ENCODE measurements around the gene CCDC3.

GRCh38 chr10:12915637-12916168 lies 85.8 kb downstream of the CCDC3 start:
- TF ChIP-seq, protein P1, sequence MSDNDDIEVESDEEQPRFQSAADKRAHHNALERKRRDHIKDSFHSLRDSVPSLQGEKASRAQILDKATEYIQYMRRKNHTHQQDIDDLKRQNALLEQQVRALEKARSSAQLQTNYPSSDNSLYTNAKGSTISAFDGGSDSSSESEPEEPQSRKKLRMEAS (IDR thresholded peaks at IDR 0.05), result no peak
- TF ChIP-seq, protein P2, sequence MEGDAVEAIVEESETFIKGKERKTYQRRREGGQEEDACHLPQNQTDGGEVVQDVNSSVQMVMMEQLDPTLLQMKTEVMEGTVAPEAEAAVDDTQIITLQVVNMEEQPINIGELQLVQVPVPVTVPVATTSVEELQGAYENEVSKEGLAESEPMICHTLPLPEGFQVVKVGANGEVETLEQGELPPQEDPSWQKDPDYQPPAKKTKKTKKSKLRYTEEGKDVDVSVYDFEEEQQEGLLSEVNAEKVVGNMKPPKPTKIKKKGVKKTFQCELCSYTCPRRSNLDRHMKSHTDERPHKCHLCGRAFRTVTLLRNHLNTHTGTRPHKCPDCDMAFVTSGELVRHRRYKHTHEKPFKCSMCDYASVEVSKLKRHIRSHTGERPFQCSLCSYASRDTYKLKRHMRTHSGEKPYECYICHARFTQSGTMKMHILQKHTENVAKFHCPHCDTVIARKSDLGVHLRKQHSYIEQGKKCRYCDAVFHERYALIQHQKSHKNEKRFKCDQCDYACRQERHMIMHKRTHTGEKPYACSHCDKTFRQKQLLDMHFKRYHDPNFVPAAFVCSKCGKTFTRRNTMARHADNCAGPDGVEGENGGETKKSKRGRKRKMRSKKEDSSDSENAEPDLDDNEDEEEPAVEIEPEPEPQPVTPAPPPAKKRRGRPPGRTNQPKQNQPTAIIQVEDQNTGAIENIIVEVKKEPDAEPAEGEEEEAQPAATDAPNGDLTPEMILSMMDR (IDR thresholded peaks at IDR 0.05; ENCODE audit: low read depth, low read length, missing input control), result no peak
- TF ChIP-seq HNF4G (IDR thresholded peaks at IDR 0.05) (no peak), FOXA2 (IDR thresholded peaks at IDR 0.05) (no peak), REST (IDR thresholded peaks at IDR 0.05) (no peak), RXRA (IDR thresholded peaks at IDR 0.05) (no peak), ZBTB33 (IDR thresholded peaks at IDR 0.05) (no peak), GABPA (IDR thresholded peaks at IDR 0.05 in 1 of 2, conservative IDR thresholded peaks at IDR 0.05 in 1 of 2) (no peak)

All from liver (tissue), 3 donors.